Spleen (tissue), 11 donors: ENCODE measurements around the gene RNF166. TPM values are rescaled to one million over a fixed set of nuclear protein-coding genes. Genes with fewer than 3 reads are reported as not detected.

Source experiments
- DNase-seq: peaks from one replicate; pipeline ENCODE4 v3.0.0-alpha.2; 2020
- H3K27ac ChIP-seq, 8 donors: fragments of 200-600 bp; sonication (generic) in 7 of 8; 1 replicate in 4 of 8; 2 replicates in 4 of 8; pipeline versions ENCODE4 v1.5.0 to v1.8.0; 2016 to 2021; ENCODE audit warnings: inconsistent platforms in 4 of 8, mild to moderate bottlenecking in 4 of 8, moderate library complexity in 1 of 8
- H3K27me3 ChIP-seq, 7 donors: fragments of 200-600 bp; sonication (generic) in 6 of 7; replicated peaks in 1 of 7; 1 replicate in 4 of 7; 2 replicates in 3 of 7; pipeline versions ENCODE4 v1.5.0 to v1.8.0; 2016 to 2021; ENCODE audit warnings: inconsistent platforms in 3 of 7, mild to moderate bottlenecking in 1 of 7
- H3K36me3 ChIP-seq, 6 donors: fragments of 200-600 bp; sonication (generic) in 5 of 6; 1 replicate in 4 of 6; 2 replicates in 2 of 6; pipeline versions ENCODE4 v1.5.0 to v1.8.0; 2016 to 2021; ENCODE audit warnings: inconsistent platforms in 2 of 6
- H3K4me1 ChIP-seq, 6 donors: fragments of 200-600 bp; sonication (generic) in 5 of 6; 1 replicate in 3 of 6; 2 replicates in 3 of 6; pipeline versions ENCODE4 v1.5.0 to v1.8.0; 2016 to 2021; ENCODE audit warnings: inconsistent platforms in 3 of 6
- H3K4me3 ChIP-seq, 8 donors: fragments of 200-600 bp; sonication (generic) in 7 of 8; 1 replicate in 4 of 8; 2 replicates in 4 of 8; pipeline versions ENCODE4 v1.5.0 to v1.8.0; 2016 to 2021; ENCODE audit warnings: inconsistent platforms in 4 of 8, mild to moderate bottlenecking in 4 of 8, moderate library complexity in 2 of 8
- H3K9me3 ChIP-seq, 8 donors: fragments of 200-600 bp; sonication (generic) in 7 of 8; 1 replicate in 4 of 8; 2 replicates in 4 of 8; pipeline versions ENCODE4 v1.5.0 to v1.8.0; 2016 to 2021; ENCODE audit warnings: inconsistent platforms in 4 of 8
- POLR2A ChIP-seq, 3 donors: fragments of 450-650 bp; IDR thresholded peaks; one replicate each; pipeline ENCODE4 v1.5.1; 2017; ENCODE audit warnings: antibody characterized with exemption in 3 of 3, mild to moderate bottlenecking in 1 of 3
- POLR2AphosphoS5 ChIP-seq, 3 donors: sonication (generic); formaldehyde crosslinking; IDR thresholded peaks; one replicate each; pipeline ENCODE4 v1.5.1; 2017; ENCODE audit warnings: antibody characterized with exemption in 3 of 3
- WGBS, 5 donors: extraction: QIAGEN DNeasy Blood & Tissue Kit in 3 of 5; methylation state at CpG; one replicate each; pipeline versions ENCODE4 v1.1.5 to v1.1.7; 2013 to 2018; 5-methylcytosine and 5-hydroxymethylcytosine counted together
- intact Hi-C: fragments of 100-400 bp; cut with DNase I; formaldehyde crosslinking; loops from one replicate; pipeline ENCODE4 v1.15.0; 2023; ENCODE audit warnings: low total_unique reads
- polyA plus RNA-seq, 3 donors: library from polyadenylated mRNA; stranded (reverse); fragments of 200-250 nt; gene quantifications; one replicate each; pipeline ENCODE4 v1.2.1, GENCODE V29; 2013
- total RNA-seq, 7 donors: library from RNA; depleted of rRNA in 3 of 7; stranded (reverse); fragments of >200 nt in 3 of 7; fragmentation: NEBNext Ultra II Directional in 4 of 7; extraction: Animal tissue kit (Norgen Biotek cat#: 25700) in 4 of 7; gene quantifications; one replicate each; pipeline versions ENCODE4 v1.1.0 to v1.2.1, GENCODE V29; 2016 to 2021
- TF ChIP-seq, protein P1 (sequence below), 11 experiments: fragments of 200-600 bp in 7 of 11; fragments of 450-650 bp in 4 of 11; sonication (generic) in 4 of 11; IDR thresholded peaks in 8 of 11; conservative IDR thresholded peaks in 3 of 11; 1 replicate in 7 of 11; 2 replicates in 4 of 11; pipeline versions ENCODE4 v1.4.0 to v1.8.0; 2016 to 2021; ENCODE audit warnings: antibody characterized with exemption in 11 of 11, inconsistent platforms in 4 of 11, mild to moderate bottlenecking in 1 of 11
- donor health status: healthy with polysubstance abuse.
- donor health status: DM: no; HTN: no; CAD: no; lungs with moderate emphysema.
- donor health status: DM: no; HTN: no; CAD: no.
- donor health status: Bipolar disorder and iron deficiency.
- donor health status: healthy.
- donor health status: DM: no; HTN: no; CAD: no.
- donor health status: DM: yes; HTN: yes; CAD: no.

Gene RNF166
- total and polyA plus RNA-seq, 10 donors, result 55.7 to 135 (median 98.8) TPM

DNA sequence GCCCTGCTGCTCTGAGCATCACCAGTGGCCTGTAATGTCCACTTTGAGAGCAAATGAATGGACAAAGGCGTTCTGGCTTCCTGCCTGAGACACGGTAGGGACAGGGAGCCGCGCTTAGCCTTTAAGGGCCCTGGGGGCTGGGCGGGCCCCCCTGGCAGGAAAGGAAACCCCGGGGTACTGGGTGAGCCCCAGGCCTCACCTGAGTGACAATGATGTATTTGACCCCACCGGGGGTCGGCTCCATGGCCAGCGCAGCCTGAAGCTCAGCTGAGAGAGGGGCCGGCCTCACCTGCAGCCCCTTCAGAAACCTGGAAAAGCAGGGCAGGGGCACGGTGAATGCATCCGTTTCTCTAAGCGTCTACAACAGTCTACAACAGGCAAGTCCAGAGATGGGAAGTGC lies 53.1 kb downstream of the RNF166 start:
- H3K36me3 ChIP-seq, result peaks cover 0 to 76% (median 35%) of the 10 kb centered on the region in 6 donors
- TF ChIP-seq, protein P1, sequence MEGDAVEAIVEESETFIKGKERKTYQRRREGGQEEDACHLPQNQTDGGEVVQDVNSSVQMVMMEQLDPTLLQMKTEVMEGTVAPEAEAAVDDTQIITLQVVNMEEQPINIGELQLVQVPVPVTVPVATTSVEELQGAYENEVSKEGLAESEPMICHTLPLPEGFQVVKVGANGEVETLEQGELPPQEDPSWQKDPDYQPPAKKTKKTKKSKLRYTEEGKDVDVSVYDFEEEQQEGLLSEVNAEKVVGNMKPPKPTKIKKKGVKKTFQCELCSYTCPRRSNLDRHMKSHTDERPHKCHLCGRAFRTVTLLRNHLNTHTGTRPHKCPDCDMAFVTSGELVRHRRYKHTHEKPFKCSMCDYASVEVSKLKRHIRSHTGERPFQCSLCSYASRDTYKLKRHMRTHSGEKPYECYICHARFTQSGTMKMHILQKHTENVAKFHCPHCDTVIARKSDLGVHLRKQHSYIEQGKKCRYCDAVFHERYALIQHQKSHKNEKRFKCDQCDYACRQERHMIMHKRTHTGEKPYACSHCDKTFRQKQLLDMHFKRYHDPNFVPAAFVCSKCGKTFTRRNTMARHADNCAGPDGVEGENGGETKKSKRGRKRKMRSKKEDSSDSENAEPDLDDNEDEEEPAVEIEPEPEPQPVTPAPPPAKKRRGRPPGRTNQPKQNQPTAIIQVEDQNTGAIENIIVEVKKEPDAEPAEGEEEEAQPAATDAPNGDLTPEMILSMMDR (IDR thresholded peaks at IDR 0.05 in 8 of 11, conservative IDR thresholded peaks at IDR 0.05 in 3 of 11), result no peak
- TF ChIP-seq POLR2AphosphoS5 (IDR thresholded peaks at IDR 0.05) (no peak), POLR2A (IDR thresholded peaks at IDR 0.05) (no peak)
- H3K9me3 ChIP-seq, result no peaks in the 10 kb centered on the region
- DNase-seq, result no peak
- peak overlapping the region in 5 of 8 donors; percentile 95 to 99 (median 97) for H3K27ac ChIP-seq
- H3K27me3 ChIP-seq, result no peaks in the 10 kb centered on the region
- intact Hi-C loops, result loop anchor here (10.0 kb wide), 1 partner anchor 52 kb away; the partner anchor contains the start of genes CTU2 and RNF166
- H3K4me1 ChIP-seq, result peaks cover 22 to 53% (median 41%) of the 10 kb centered on the region in 6 donors
- no peak overlapping the region for H3K4me3 ChIP-seq
- WGBS, 5 donors, result 90 to 94% (median 91%) methylated on average over 8 to 13 of the region's 13 CpGs

DNA sequence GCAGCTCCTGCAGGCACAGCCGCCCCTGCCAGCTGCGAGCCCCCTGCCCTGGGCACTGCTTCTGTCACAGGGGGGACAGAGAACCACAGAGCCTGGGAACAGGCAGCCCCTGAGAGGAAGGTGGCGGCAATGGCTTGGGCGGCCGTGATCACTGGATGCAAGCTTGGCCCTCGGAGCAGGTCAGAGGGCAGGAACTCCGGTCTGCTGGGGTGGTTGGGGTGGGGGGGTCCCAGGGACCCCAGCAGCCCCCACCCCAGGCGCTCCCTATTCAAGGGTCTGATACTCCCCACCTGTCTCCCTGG lies 53.5 kb downstream of the RNF166 start:
- peak; percentile 83 for DNase-seq
- Histone ChIP-seq H3K4me3 (no peak overlapping the region), H3K9me3 (no peaks in the 10 kb centered on the region), H3K4me1 (peaks cover 26 to 57% (median 45%) of the 10 kb centered on the region in 6 donors), H3K27ac (peak overlapping the region in 5 of 8 donors; percentile 95 to 99 (median 97)), H3K36me3 (peaks cover 0 to 76% (median 35%) of the 10 kb centered on the region in 6 donors), H3K27me3 (no peaks in the 10 kb centered on the region)
- intact Hi-C loops, result loop anchor here (10.0 kb wide), 1 partner anchor 52 kb away; the partner anchor contains the start of genes CTU2 and RNF166
- TF ChIP-seq POLR2A (IDR thresholded peaks at IDR 0.05) (no peak), POLR2AphosphoS5 (IDR thresholded peaks at IDR 0.05) (no peak)
- TF ChIP-seq, protein P1 (IDR thresholded peaks at IDR 0.05 in 8 of 11, conservative IDR thresholded peaks at IDR 0.05 in 3 of 11), result no peak
- 85 to 94% (median 93%) methylated on average over 3 to 8 of the region's 8 CpGs for WGBS, 5 donors

DNA sequence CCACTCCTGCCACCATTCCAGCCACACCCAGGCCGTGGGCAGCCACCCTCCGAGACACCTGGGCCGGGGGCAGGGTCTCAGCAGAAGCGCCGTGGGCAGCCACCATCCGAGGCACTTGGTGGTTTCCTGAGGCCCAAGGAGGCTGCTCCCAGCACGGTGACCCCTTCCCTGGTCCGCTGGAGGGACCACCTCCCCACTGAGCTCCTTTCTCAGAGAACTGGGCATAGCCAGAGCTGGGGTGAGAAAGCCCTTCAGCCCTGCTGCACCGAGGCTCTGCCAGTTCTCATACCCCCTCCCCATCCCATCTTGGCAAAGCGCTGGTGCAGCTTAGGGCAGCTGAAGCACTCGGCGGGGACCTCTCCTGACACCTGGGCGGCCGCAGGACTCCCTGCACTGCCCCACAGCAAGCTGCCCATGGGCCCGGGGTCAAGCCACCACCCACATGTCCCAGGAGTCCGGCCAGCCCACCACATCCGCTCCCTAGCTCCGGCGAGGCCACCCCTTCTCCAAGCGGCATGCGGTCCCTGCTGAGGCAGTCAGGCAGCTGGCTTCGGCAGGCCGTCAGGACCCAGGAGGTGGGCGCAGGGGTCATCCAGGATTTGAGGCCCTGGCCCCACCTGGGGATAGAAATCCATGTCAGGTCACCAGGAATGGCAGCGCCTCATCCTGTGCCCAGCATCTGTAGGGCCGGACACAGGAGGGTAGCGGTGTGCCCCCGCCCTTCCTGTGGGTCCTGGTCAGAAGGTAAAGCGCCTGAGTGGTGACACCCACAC lies 54.0 kb downstream of the RNF166 start:
- peaks cover 0 to 76% (median 35%) of the 10 kb centered on the region in 6 donors for H3K36me3 ChIP-seq
- intact Hi-C loops, result loop anchor here (10.0 kb wide), 1 partner anchor 53 kb away; the partner anchor contains the start of genes CTU2 and RNF166
- peak; percentile 89 for DNase-seq
- peaks cover 30 to 62% (median 50%) of the 10 kb centered on the region in 6 donors for H3K4me1 ChIP-seq
- H3K9me3 ChIP-seq, result no peaks in the 10 kb centered on the region
- peak overlapping the region; percentile 85 to 99 (median 96) for H3K27ac ChIP-seq
- peak overlapping the region in 5 of 8 donors; percentile 82 to 97 (median 90) for H3K4me3 ChIP-seq
- 65 to 80% (median 76%) methylated on average over 21 to 29 of the region's 29 CpGs for WGBS, 5 donors
- TF ChIP-seq, protein P1 (IDR thresholded peaks at IDR 0.05 in 8 of 11, conservative IDR thresholded peaks at IDR 0.05 in 3 of 11), result no peak
- no peak for TF ChIP-seq POLR2AphosphoS5 (IDR thresholded peaks at IDR 0.05)
- no peak for TF ChIP-seq POLR2A (IDR thresholded peaks at IDR 0.05)
- H3K27me3 ChIP-seq, result no peaks in the 10 kb centered on the region
